ENCODE data around the gene RELN.

- TF ChIP-seq CTCF (IDR thresholded peaks at IDR 0.05) (no peak), ZFX (IDR thresholded peaks at IDR 0.05; ENCODE audit: borderline replicate concordance) (no peak)
Measured at GRCh38 chr7:103918631-103919271, 70.7 kb downstream of the RELN start.

Data from 22Rv1 (cell line).